GM21367 (cell line): ENCODE measurements around the gene DUS3L.

Experiments used
- ATAC-seq: cut with Tn5 transposase; IDR thresholded peaks from one replicate; pipeline ENCODE4 v1.9.1; 2021; ENCODE audit not compliant: unreplicated experiment

Gene DUS3L

GRCh38 chr19:5790559-5791520, at the start of gene DUS3L:
Gene DUS3L, minus strand, starts transcription at chr19:5791163. Its CDS starts 22 bp downstream, at chr19:5791141.
- ATAC-seq: peak; percentile 68

- ATAC-seq: no peak
Observed at GRCh38 chr19:5839065-5840017, 48.4 kb upstream of the DUS3L start, which contains the start of gene FUT6. Gene FUT6, minus strand, starts transcription at chr19:5839702. Its CDS starts 7,135 bp downstream, at chr19:5832567.

- no peak for ATAC-seq
Observed at GRCh38 chr19:5838353-5839064, 47.5 kb upstream of the DUS3L start.

GRCh38 chr19:5837761-5838352, 46.9 kb upstream of the DUS3L start:
- ATAC-seq: no peak

GRCh38 chr19:5832527-5833216, 41.7 kb upstream of the DUS3L start:
- ATAC-seq: no peak

- no peak for ATAC-seq
Observed at GRCh38 chr19:5832061-5832460, 41.1 kb upstream of the DUS3L start.

GRCh38 chr19:5831159-5831558, 40.2 kb upstream of the DUS3L start:
- ATAC-seq: no peak

GRCh38 chr19:5829567-5830310, 38.8 kb upstream of the DUS3L start:
- no peak for ATAC-seq

- no peak for ATAC-seq
Observed at GRCh38 chr19:5828661-5829566, 38.0 kb upstream of the DUS3L start.

- ATAC-seq: peak; percentile 60
Observed at GRCh38 chr19:5827891-5828660, 37.1 kb upstream of the DUS3L start.

- no peak for ATAC-seq
Observed at GRCh38 chr19:5827342-5827890, 36.5 kb upstream of the DUS3L start.

GRCh38 chr19:5826531-5827341, 35.8 kb upstream of the DUS3L start:
- no peak for ATAC-seq

GRCh38 chr19:5825178-5825577, 34.2 kb upstream of the DUS3L start:
- ATAC-seq: no peak

GRCh38 chr19:5824751-5825150, 33.8 kb upstream of the DUS3L start:
- ATAC-seq: no peak

GRCh38 chr19:5823579-5824281, 32.8 kb upstream of the DUS3L start:
- ATAC-seq: no peak
